ENCODE data around the gene GART. TPM values are rescaled to one million over a fixed set of nuclear protein-coding genes. Genes with fewer than 3 reads are reported as not detected.

The GART gene
- total and polyA plus RNA-seq, 10 of the 15 experiments (the other 5 are each of a cell fraction or from before 2014, with no cell fraction given): 44.7 to 178 (median 106) TPM

GRCh38 chr21:33505833-33506232 lies 36.1 kb downstream of the GART start (continued):
- TF ChIP-seq ZBTB11 (CRISPR knock-in tag; IDR thresholded peaks at IDR 0.05): no peak
- no peak for TF ChIP-seq NRF1 (conservative IDR thresholded peaks at IDR 0.05; ENCODE audit: low read depth, low read length)
- TF ChIP-seq TARDBP (IDR thresholded peaks at IDR 0.05; ENCODE audit: borderline replicate concordance): no peak
- no peak for TF ChIP-seq SPI1 (IDR thresholded peaks at IDR 0.05; ENCODE audit: borderline replicate concordance, insufficient read depth, low read depth, low read length)
- TF ChIP-seq ATF2 (IDR thresholded peaks at IDR 0.05; ENCODE audit: low read length): no peak
- TF ChIP-seq E4F1 (IDR thresholded peaks at IDR 0.05; ENCODE audit: borderline replicate concordance, partially characterized antibody): no peak
- no peak for TF ChIP-seq ELK1 (IDR thresholded peaks at IDR 0.05; ENCODE audit: low read depth, low read length)
- no peak for TF ChIP-seq POLR2AphosphoS5 (IDR thresholded peaks at IDR 0.05; ENCODE audit: low read length)
- TF ChIP-seq FOS (IDR thresholded peaks at IDR 0.05; ENCODE audit: borderline replicate concordance, extremely low read depth, insufficient read length): no peak

Data from GM12878 (cell line).